A673 (cell line): ENCODE results near the gene LRRC8C. TPM values are rescaled to one million over a fixed set of nuclear protein-coding genes. Genes with fewer than 3 reads are reported as not detected.

Source experiments
- BruUV-seq: library from RNA; stranded (reverse); fragments of 400-500 nt; replicated peaks from 2 replicates; lab custom pipeline; 2021; lab: Mats Ljungman, UMichigan
- CTCF ChIA-PET: fragments of 300-600 bp; sonication (Branson Sonifier 250); formaldehyde crosslinking; loops from one replicate; lab custom pipeline; 2022; ENCODE audit warnings: antibody characterized with exemption; lab: Charles Lee
- POLR2A ChIA-PET: fragments of 300-600 bp; sonication (Branson Sonifier 250); formaldehyde crosslinking; loops from one replicate; lab custom pipeline; 2022; ENCODE audit warnings: antibody characterized with exemption; ENCODE audit not compliant: low non-redundant PET; lab: Charles Lee
- DNase-seq: peaks from one replicate; pipeline ENCODE4 v3.0.0-alpha.2; 2015; ENCODE audit warnings: low spot score
- H3K27ac ChIP-seq: fragments of 200-600 bp; sonication (generic); 2 replicates; pipeline ENCODE4 v1.5.1; 2016; ENCODE audit warnings: mixed run types, low read depth, mild to moderate bottlenecking, mixed read lengths, antibody characterized with exemption, low read length; ENCODE audit not compliant: poor library complexity, severe bottlenecking
- H3K27me3 ChIP-seq: fragments of 200-600 bp; sonication (generic); replicated peaks from 2 replicates; pipeline ENCODE4 v1.6.1; 2017; ENCODE audit warnings: mixed run types, low read depth, mild to moderate bottlenecking, mixed read lengths, antibody characterized with exemption, low read length; ENCODE audit not compliant: insufficient read depth, poor library complexity
- H3K36me3 ChIP-seq: fragments of 200-600 bp; sonication (generic); 2 replicates; pipeline ENCODE4 v1.6.1; 2016; ENCODE audit warnings: mixed run types, mild to moderate bottlenecking, mixed read lengths, antibody characterized with exemption, low read length; ENCODE audit not compliant: insufficient read depth, poor library complexity, severe bottlenecking
- H3K4me1 ChIP-seq: fragments of 200-600 bp; sonication (generic); 2 replicates; pipeline ENCODE4 v1.6.1; 2017; ENCODE audit warnings: mixed run types, mild to moderate bottlenecking, mixed read lengths, antibody characterized with exemption, low read length; ENCODE audit not compliant: insufficient read depth, poor library complexity, severe bottlenecking
- H3K4me3 ChIP-seq: fragments of 200-600 bp; sonication (generic); 2 replicates; pipeline ENCODE4 v1.5.1; 2016; ENCODE audit warnings: low read depth, mixed run types, mild to moderate bottlenecking, mixed read lengths, low read length; ENCODE audit not compliant: poor library complexity, severe bottlenecking
- H3K9me3 ChIP-seq: fragments of 200-600 bp; sonication (generic); 2 replicates; pipeline ENCODE4 v1.6.1; 2016; ENCODE audit warnings: mixed run types, low read depth, mild to moderate bottlenecking, mixed read lengths, antibody characterized with exemption, low read length; ENCODE audit not compliant: poor library complexity, severe bottlenecking
- EZH2 ChIP-seq: fragments of 200-600 bp; sonication (generic); IDR thresholded peaks from 2 replicates; pipeline ENCODE4 v1.6.1; 2017; ENCODE audit warnings: borderline replicate concordance, low read depth, mild to moderate bottlenecking, mixed read lengths, antibody characterized with exemption, low read length; ENCODE audit not compliant: poor library complexity, severe bottlenecking
- intact Hi-C: fragments of 100-400 bp; cut with micrococcal nuclease; formaldehyde crosslinking; loops from one replicate; pipeline ENCODE4 v1.10.0; 2022; ENCODE audit not compliant: unreplicated experiment
- total RNA-seq: library from RNA; stranded (reverse); gene quantifications from 2 replicates; pipeline ENCODE4 v1.2.3, GENCODE V29; 2021
- TF ChIP-seq, protein P1 (sequence below): fragments of 300-800, 200-600 bp; sonication (generic); conservative IDR thresholded peaks from 2 replicates; pipeline ENCODE4 v1.5.1; 2017; ENCODE audit warnings: low read depth, mild to moderate bottlenecking, antibody characterized with exemption, low read length, moderate library complexity, mixed read lengths

Gene LRRC8C
- total RNA-seq, 1 experiment from 2014 or later = 6.9 TPM

DNA sequence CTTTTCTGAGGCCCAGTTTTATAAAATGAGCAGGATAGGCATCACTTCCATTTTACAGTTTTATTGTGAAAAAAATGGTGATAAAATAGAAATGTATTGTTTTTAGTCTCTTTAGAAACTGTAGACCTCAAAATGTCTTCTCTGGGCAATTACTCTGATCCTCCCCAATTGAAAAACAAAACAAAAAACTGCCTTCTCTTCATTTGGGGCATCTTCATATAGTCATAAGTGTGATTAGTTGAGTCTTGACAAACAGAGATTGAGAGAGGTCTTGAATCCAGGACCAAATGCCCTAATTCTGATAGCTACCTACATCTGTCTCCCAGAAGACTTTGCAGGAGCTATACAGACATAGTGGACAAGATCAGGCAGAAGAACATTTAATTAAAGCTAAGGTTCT, 62.9 kb downstream of the LRRC8C start:
- BruUV-seq = no TSS peak
- Histone ChIP-seq H3K4me1 (peaks cover 31% of the 10 kb centered on the region), H3K9me3 (no peaks in the 10 kb centered on the region), H3K27me3 (no peaks in the 10 kb centered on the region), H3K36me3 (no peaks in the 10 kb centered on the region), H3K27ac (no peak overlapping the region), H3K4me3 (no peak overlapping the region)
- ChIA-PET CTCF (no interaction called here), POLR2A (no interaction called here)
- DNase-seq = no peak
- TF ChIP-seq, protein P1, sequence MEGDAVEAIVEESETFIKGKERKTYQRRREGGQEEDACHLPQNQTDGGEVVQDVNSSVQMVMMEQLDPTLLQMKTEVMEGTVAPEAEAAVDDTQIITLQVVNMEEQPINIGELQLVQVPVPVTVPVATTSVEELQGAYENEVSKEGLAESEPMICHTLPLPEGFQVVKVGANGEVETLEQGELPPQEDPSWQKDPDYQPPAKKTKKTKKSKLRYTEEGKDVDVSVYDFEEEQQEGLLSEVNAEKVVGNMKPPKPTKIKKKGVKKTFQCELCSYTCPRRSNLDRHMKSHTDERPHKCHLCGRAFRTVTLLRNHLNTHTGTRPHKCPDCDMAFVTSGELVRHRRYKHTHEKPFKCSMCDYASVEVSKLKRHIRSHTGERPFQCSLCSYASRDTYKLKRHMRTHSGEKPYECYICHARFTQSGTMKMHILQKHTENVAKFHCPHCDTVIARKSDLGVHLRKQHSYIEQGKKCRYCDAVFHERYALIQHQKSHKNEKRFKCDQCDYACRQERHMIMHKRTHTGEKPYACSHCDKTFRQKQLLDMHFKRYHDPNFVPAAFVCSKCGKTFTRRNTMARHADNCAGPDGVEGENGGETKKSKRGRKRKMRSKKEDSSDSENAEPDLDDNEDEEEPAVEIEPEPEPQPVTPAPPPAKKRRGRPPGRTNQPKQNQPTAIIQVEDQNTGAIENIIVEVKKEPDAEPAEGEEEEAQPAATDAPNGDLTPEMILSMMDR = no peak
- no peak for TF ChIP-seq EZH2
- intact Hi-C loops = no loop called here

DNA sequence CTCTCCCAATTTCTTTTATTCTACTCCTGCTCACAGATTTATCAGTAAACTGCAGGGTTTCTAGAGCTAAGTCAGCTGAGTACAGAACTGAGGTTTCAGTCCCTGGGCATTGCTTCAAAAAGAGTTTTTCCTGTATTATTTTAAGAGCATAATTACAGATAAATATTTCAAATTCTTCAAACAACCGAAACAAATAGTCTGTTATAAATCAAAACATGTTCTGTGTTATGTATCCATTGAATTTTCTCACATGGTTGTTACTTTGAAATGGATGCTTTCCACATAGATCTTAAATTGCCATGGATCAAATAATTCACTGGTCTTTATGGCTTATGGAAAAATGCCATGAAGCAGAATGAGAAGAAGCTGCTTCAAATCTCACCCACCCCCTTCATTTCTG, 64.5 kb downstream of the LRRC8C start:
- intact Hi-C loops = no loop called here
- no peak overlapping the region for H3K27ac ChIP-seq
- no peak overlapping the region for H3K4me3 ChIP-seq
- no peak for DNase-seq
- ChIA-PET CTCF (no interaction called here), POLR2A (no interaction called here)
- H3K4me1 ChIP-seq = peaks cover 29% of the 10 kb centered on the region
- H3K27me3 ChIP-seq = no peaks in the 10 kb centered on the region
- no TSS peak for BruUV-seq
- H3K9me3 ChIP-seq = no peaks in the 10 kb centered on the region
- no peaks in the 10 kb centered on the region for H3K36me3 ChIP-seq
- TF ChIP-seq, protein P1 = no peak
- TF ChIP-seq EZH2 = no peak

DNA sequence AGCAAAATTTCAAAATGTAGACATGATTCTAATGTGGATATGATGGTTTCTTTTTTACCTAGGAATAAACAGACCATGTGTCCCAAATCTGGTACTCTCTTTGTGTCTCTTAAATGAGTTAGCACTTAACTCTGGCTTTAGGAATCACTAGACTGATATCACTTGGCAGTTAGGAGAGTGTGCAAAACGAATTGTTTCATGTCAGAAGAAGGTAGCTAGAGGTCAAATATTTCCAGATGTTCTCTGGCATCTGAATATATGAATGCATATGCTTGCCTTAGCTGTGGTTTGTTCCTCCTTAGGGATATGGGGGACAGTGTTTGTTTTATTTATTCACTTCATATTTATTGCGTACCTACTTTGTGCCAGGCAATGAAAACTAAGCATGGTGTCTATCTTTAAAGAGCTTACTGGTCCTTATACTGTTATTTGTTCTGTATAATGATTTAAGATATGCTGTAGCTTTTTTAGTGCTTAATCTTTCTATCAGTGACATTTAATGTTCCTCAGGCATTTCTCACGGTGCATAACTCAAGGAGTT, 65.2 kb downstream of the LRRC8C start:
- Histone ChIP-seq H3K27ac (no peak overlapping the region), H3K4me1 (peaks cover 22% of the 10 kb centered on the region), H3K27me3 (no peaks in the 10 kb centered on the region), H3K9me3 (no peaks in the 10 kb centered on the region), H3K36me3 (no peaks in the 10 kb centered on the region), H3K4me3 (no peak overlapping the region)
- DNase-seq = no peak
- intact Hi-C loops = no loop called here
- ChIA-PET POLR2A (no interaction called here), CTCF (no interaction called here)
- no TSS peak for BruUV-seq
- TF ChIP-seq, protein P1 = no peak
- no peak for TF ChIP-seq EZH2
